GM12878 (cell line): ENCODE data around the gene OR2B2. TPM values are rescaled to one million over a fixed set of nuclear protein-coding genes. Genes with fewer than 3 reads are reported as not detected.

ENCODE experiments used
- CHD4 ChIP-seq: fragments of 200-600 bp; sonication (generic); IDR thresholded peaks from 2 replicates; pipeline ENCODE4 v1.6.1; 2016; ENCODE audit warnings: mild to moderate bottlenecking
- CREM ChIP-seq: IDR thresholded peaks from 2 replicates; pipeline ENCODE4 v1.6.1; 2014; ENCODE audit warnings: antibody characterized with exemption, low read depth
- CTCF ChIP-seq, 3 experiments: IDR thresholded peaks in 2 of 3; conservative IDR thresholded peaks in 1 of 3; 2 replicates each; pipeline ENCODE4 v1.5.1; 2011; ENCODE audit warnings: low read depth in 3 of 3, low read length in 3 of 3, mild to moderate bottlenecking in 3 of 3, control low read depth in 2 of 3, moderate library complexity in 2 of 3, inconsistent platforms in 1 of 3, mixed read lengths in 1 of 3; ENCODE audit not compliant: control insufficient read depth in 2 of 3, insufficient read depth in 1 of 3; ENCODE audit errors: extremely low read depth in 1 of 3
- IKZF2 ChIP-seq, 2 experiments: fragments of 450-650 bp; IDR thresholded peaks; 2 replicates each; pipeline ENCODE4 v1.6.1; 2017; ENCODE audit warnings: mild to moderate bottlenecking in 2 of 2, moderate library complexity in 2 of 2
- MTA2 ChIP-seq: fragments of 450-650 bp; IDR thresholded peaks from 2 replicates; pipeline ENCODE4 v1.6.1; 2016; ENCODE audit warnings: low read depth, mild to moderate bottlenecking, moderate library complexity
- NFXL1 ChIP-seq: fragments of 450-650 bp; IDR thresholded peaks from 2 replicates; pipeline ENCODE4 v1.6.1; 2017; ENCODE audit warnings: antibody characterized with exemption, mild to moderate bottlenecking, borderline replicate concordance
- POLR2A ChIP-seq: IDR thresholded peaks from 2 replicates; pipeline ENCODE4 v1.6.1; 2011; ENCODE audit warnings: low read depth, mild to moderate bottlenecking, low read length
- SUPT20H ChIP-seq: IDR thresholded peaks from 2 replicates; pipeline ENCODE4 v1.6.1; 2011; ENCODE audit warnings: low read depth, mild to moderate bottlenecking, low read length, moderate library complexity, borderline replicate concordance; ENCODE audit not compliant: control insufficient read depth
- ZNF622 ChIP-seq: fragments of 450-650 bp; IDR thresholded peaks from 2 replicates; pipeline ENCODE4 v1.6.1; 2017; ENCODE audit warnings: mild to moderate bottlenecking, inconsistent platforms
- ZNF687 ChIP-seq: fragments of 450-650 bp; IDR thresholded peaks from 2 replicates; pipeline ENCODE4 v1.6.1; 2017; ENCODE audit warnings: mild to moderate bottlenecking, moderate library complexity
- polyA plus RNA-seq, 11 experiments: library from polyadenylated mRNA; depleted of rRNA in 4 of 11; unstranded in 6 of 11; stranded (reverse) in 5 of 11; fragments of >200 nt; fragmentation: Nextera tagmentation in 4 of 11; fragmentation: Illumina TruSeq in 1 of 11; extraction: Ambion mirVana in 4 of 11; extraction: Trizol in 1 of 11; gene quantifications; 1 replicate in 1 of 11; 2 replicates in 10 of 11; pipeline versions ENCODE4 v1.2.1 to v1.2.3, GENCODE V29; 2011 to 2016; ENCODE audit warnings: inconsistent platforms in 2 of 11, missing spikeins in 2 of 11, low read depth in 1 of 11
- total RNA-seq, 4 experiments: library from RNA; depleted of rRNA in 3 of 4; stranded (reverse); fragments of >200 nt in 3 of 4; fragmentation: Illumina TruSeq in 1 of 4; extraction: Trizol in 1 of 4; gene quantifications; 2 replicates each; pipeline versions ENCODE4 v1.2.1 to v1.2.3, GENCODE V29; 2013 to 2021
- TF ChIP-seq, protein P1 (sequence below): fragments of 450-650 bp; formaldehyde crosslinking; IDR thresholded peaks from 2 replicates; pipeline ENCODE4 v1.5.0; 2022; ENCODE audit warnings: mild to moderate bottlenecking, missing genetic modification characterization

Gene OR2B2
- total and polyA plus RNA-seq, 10 of the 15 experiments (the other 5 are each of a cell fraction or from before 2014, with no cell fraction given) = not detected

- TF ChIP-seq ZNF687 (no peak), MTA2 (no peak), CREM (no peak), CTCF (IDR thresholded peaks at IDR 0.05 in 2 of 3, conservative IDR thresholded peaks at IDR 0.05 in 1 of 3; ENCODE audit: control insufficient read depth in 2 of 3, extremely low read depth in 1 of 3, insufficient read depth in 1 of 3, low read depth in 3 of 3, low read length in 3 of 3) (0 out of 6 replicates have a peak, but pooled peaks of 1 of the 3 experiments have one; percentile 0), CHD4 (no peak), ZNF622 (no peak), NFXL1 (no peak), POLR2A (no peak; the same call in none of the 2 replicates), IKZF2 (IDR thresholded peaks at IDR 0.05) (peak; percentile 59 to 60), SUPT20H (no peak)
- TF ChIP-seq, protein P1, sequence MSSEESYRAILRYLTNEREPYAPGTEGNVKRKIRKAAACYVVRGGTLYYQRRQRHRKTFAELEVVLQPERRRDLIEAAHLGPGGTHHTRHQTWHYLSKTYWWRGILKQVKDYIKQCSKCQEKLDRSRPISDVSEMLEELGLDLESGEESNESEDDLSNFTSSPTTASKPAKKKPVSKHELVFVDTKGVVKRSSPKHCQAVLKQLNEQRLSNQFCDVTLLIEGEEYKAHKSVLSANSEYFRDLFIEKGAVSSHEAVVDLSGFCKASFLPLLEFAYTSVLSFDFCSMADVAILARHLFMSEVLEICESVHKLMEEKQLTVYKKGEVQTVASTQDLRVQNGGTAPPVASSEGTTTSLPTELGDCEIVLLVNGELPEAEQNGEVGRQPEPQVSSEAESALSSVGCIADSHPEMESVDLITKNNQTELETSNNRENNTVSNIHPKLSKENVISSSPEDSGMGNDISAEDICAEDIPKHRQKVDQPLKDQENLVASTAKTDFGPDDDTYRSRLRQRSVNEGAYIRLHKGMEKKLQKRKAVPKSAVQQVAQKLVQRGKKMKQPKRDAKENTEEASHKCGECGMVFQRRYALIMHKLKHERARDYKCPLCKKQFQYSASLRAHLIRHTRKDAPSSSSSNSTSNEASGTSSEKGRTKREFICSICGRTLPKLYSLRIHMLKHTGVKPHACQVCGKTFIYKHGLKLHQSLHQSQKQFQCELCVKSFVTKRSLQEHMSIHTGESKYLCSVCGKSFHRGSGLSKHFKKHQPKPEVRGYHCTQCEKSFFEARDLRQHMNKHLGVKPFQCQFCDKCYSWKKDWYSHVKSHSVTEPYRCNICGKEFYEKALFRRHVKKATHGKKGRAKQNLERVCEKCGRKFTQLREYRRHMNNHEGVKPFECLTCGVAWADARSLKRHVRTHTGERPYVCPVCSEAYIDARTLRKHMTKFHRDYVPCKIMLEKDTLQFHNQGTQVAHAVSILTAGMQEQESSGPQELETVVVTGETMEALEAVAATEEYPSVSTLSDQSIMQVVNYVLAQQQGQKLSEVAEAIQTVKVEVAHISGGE = no peak
Observed at GRCh38 chr6:27893836-27894807, 18.1 kb downstream of the OR2B2 start (continued).
